B cell (primary cell): ENCODE data around the gene RAI1.

Experiments
- CTCF ChIP-seq: fragments of 200-600 bp; IDR thresholded peaks from one replicate; pipeline ENCODE4 v1.8.0; 2022; ENCODE audit warnings: antibody characterized with exemption, mild to moderate bottlenecking
- EZH2 ChIP-seq: IDR thresholded peaks from 2 replicates; pipeline ENCODE4 v1.6.1; 2012; ENCODE audit warnings: borderline replicate concordance, low read depth, mild to moderate bottlenecking, moderate library complexity, low read length; ENCODE audit not compliant: insufficient read depth, poor library complexity, severe bottlenecking

GRCh38 chr17:17810084-17810894 is 129.0 kb downstream of the RAI1 start:
- TF ChIP-seq CTCF (no peak), EZH2 (no peak)
